H1 (cell line): ENCODE measurements around the gene THPO. TPM values are rescaled to one million over a fixed set of nuclear protein-coding genes. Genes with fewer than 3 reads are reported as not detected.

Experiments
- CTCF ChIA-PET: fragments of 300-600 bp; sonication (Branson Sonifier 250); formaldehyde crosslinking; loops from one replicate; lab custom pipeline; 2021; ENCODE audit not compliant: partially characterized antibody; lab: Charles Lee
- POLR2A ChIA-PET: fragments of 300-600 bp; sonication (Branson Sonifier 250); formaldehyde crosslinking; loops from one replicate; lab custom pipeline; 2021; ENCODE audit warnings: inconsistent platforms; ENCODE audit not compliant: partially characterized antibody; lab: Charles Lee
- DNase-seq, 2 experiments: peaks; one replicate each; pipeline versions ENCODE4 v3.0.0 to v3.0.0-alpha.2; 2010 to 2022; ENCODE audit warnings: low spot score in 2 of 2, low read depth in 1 of 2, mixed read lengths in 1 of 2
- FAIRE-seq: peaks from 2 replicates; lab custom pipeline; 2011; peaks lifted over from hg19 to GRCh38; lab: Jason Lieb, UNC
- H2AFZ ChIP-seq: 2 replicates; pipeline ENCODE4 v1.8.1; 2012; ENCODE audit warnings: low read length, inconsistent platforms
- H2AK5ac ChIP-seq: 2 replicates; pipeline ENCODE4 v1.6.1; 2013; ENCODE audit warnings: low read depth, low read length
- H2BK120ac ChIP-seq: replicated peaks from 2 replicates; pipeline ENCODE3; 2013; ENCODE audit warnings: low read depth, low read length, inconsistent platforms
- H2BK12ac ChIP-seq: 2 replicates; pipeline ENCODE4 v1.6.1; 2013; ENCODE audit warnings: low read depth, low read length
- H2BK15ac ChIP-seq: 2 replicates; pipeline ENCODE4 v1.6.1; 2013; ENCODE audit warnings: low read length
- H2BK20ac ChIP-seq: 2 replicates; pipeline ENCODE4 v1.6.1; 2013; ENCODE audit warnings: low read length
- H2BK5ac ChIP-seq: 2 replicates; pipeline ENCODE4 v1.6.1; 2013; ENCODE audit warnings: low read depth, low read length
- H3K14ac ChIP-seq: 2 replicates; pipeline ENCODE4 v1.6.1; 2013; ENCODE audit warnings: inconsistent platforms; ENCODE audit not compliant: insufficient read length
- H3K18ac ChIP-seq: 2 replicates; pipeline ENCODE4 v1.6.1; 2013; ENCODE audit warnings: low read length; ENCODE audit errors: extremely low read depth
- H3K23ac ChIP-seq: 2 replicates; pipeline ENCODE4 v1.6.1; 2013; ENCODE audit warnings: inconsistent platforms; ENCODE audit not compliant: insufficient read length
- H3K23me2 ChIP-seq: 2 replicates; pipeline ENCODE4 v1.6.1; 2013; ENCODE audit warnings: low read depth, low read length
- H3K27ac ChIP-seq: 2 replicates; pipeline ENCODE4 v1.6.1; 2011; ENCODE audit warnings: low read depth, low read length, inconsistent platforms
- H3K27me3 ChIP-seq, 4 experiments: replicated peaks in 1 of 4; 1 replicate in 1 of 4; 2 replicates in 3 of 4; pipeline versions ENCODE4 v1.6.1 to v1.8.1; 2011 to 2013; ENCODE audit warnings: low read length in 3 of 4, mild to moderate bottlenecking in 3 of 4, inconsistent platforms in 2 of 4, mixed read lengths in 2 of 4, moderate library complexity in 1 of 4; ENCODE audit not compliant: control insufficient read depth in 3 of 4, insufficient read depth in 3 of 4; ENCODE audit errors: extremely low read depth in 1 of 4
- H3K36me3 ChIP-seq, 4 experiments: 2 replicates each; pipeline versions ENCODE4 v1.6.1 to v1.8.1; 2011 to 2013; ENCODE audit warnings: mild to moderate bottlenecking in 4 of 4, low read length in 3 of 4, moderate library complexity in 2 of 4, control low read depth in 1 of 4, inconsistent platforms in 1 of 4; ENCODE audit not compliant: insufficient read depth in 4 of 4, control insufficient read depth in 2 of 4
- H3K4ac ChIP-seq: replicated peaks from 2 replicates; pipeline ENCODE3; 2013; ENCODE audit warnings: low read length, low read depth, mixed read lengths, inconsistent platforms; ENCODE audit not compliant: insufficient read length
- H3K4me1 ChIP-seq, 4 experiments: replicated peaks in 1 of 4; 1 replicate in 1 of 4; 2 replicates in 3 of 4; pipeline versions ENCODE4 v1.6.1 to v1.8.1; 2011 to 2013; ENCODE audit warnings: low read length in 3 of 4, inconsistent platforms in 2 of 4, mixed read lengths in 1 of 4; ENCODE audit not compliant: insufficient read depth in 4 of 4, control insufficient read depth in 3 of 4
- H3K4me2 ChIP-seq, 2 experiments: 2 replicates each; pipeline versions ENCODE4 v1.6.1 to v1.8.1; 2011 to 2013; ENCODE audit warnings: low read depth in 2 of 2, low read length in 2 of 2, control low read depth in 1 of 2, inconsistent platforms in 1 of 2, mild to moderate bottlenecking in 1 of 2; ENCODE audit not compliant: insufficient read depth in 1 of 2
- H3K4me3 ChIP-seq, 4 experiments: fragments of 200-600, 300-600 bp in 1 of 4; sonication (generic), shearing (Covaris generic), sonication (Bioruptor Twin) in 1 of 4; 2 replicates each; pipeline versions ENCODE4 v1.5.1 to v1.8.1; 2011 to 2016; ENCODE audit warnings: low read length in 4 of 4, low read depth in 3 of 4, control low read depth in 2 of 4, inconsistent platforms in 2 of 4, mild to moderate bottlenecking in 2 of 4, mixed read lengths in 1 of 4, moderate library complexity in 1 of 4; ENCODE audit not compliant: insufficient read depth in 2 of 4; ENCODE audit errors: extremely low read depth in 1 of 4
- H3K56ac ChIP-seq: replicated peaks from 2 replicates; pipeline ENCODE3; 2013; ENCODE audit warnings: low read depth, mild to moderate bottlenecking, mixed read lengths, low read length, inconsistent platforms; ENCODE audit not compliant: insufficient read length
- H3K79me1 ChIP-seq: 2 replicates; pipeline ENCODE4 v1.6.1; 2013; ENCODE audit warnings: low read depth, low read length, control low read depth
- H3K79me2 ChIP-seq, 2 experiments: 2 replicates each; pipeline versions ENCODE4 v1.6.1 to v1.8.1; 2012 to 2013; ENCODE audit warnings: low read length in 2 of 2, mild to moderate bottlenecking in 2 of 2, inconsistent platforms in 1 of 2; ENCODE audit not compliant: insufficient read depth in 2 of 2, control insufficient read depth in 1 of 2
- H3K9ac ChIP-seq, 4 experiments: replicated peaks in 1 of 4; 1 replicate in 1 of 4; 2 replicates in 3 of 4; pipeline versions ENCODE4 v1.6.1 to v1.8.1; 2011 to 2013; ENCODE audit warnings: low read depth in 3 of 4, low read length in 3 of 4, control low read depth in 2 of 4, mild to moderate bottlenecking in 2 of 4, moderate library complexity in 2 of 4, inconsistent platforms in 1 of 4; ENCODE audit errors: extremely low read depth in 1 of 4
- H3K9me3 ChIP-seq, 2 experiments: 2 replicates each; pipeline versions ENCODE4 v1.6.1 to v1.8.1; 2012 to 2013; ENCODE audit warnings: mild to moderate bottlenecking in 2 of 2, moderate library complexity in 2 of 2, control low read depth in 1 of 2, inconsistent platforms in 1 of 2, low read depth in 1 of 2, low read length in 1 of 2, mixed read lengths in 1 of 2; ENCODE audit not compliant: insufficient read depth in 2 of 2
- H4K20me1 ChIP-seq, 2 experiments: replicated peaks in 1 of 2; 2 replicates each; pipeline versions ENCODE3 to v1.8.1; 2011 to 2013; ENCODE audit warnings: inconsistent platforms in 2 of 2, low read length in 2 of 2, mild to moderate bottlenecking in 1 of 2; ENCODE audit not compliant: insufficient read depth in 2 of 2, control insufficient read depth in 1 of 2
- H4K5ac ChIP-seq: 2 replicates; pipeline ENCODE4 v1.6.1; 2013; ENCODE audit warnings: low read length, low read depth, mixed read lengths, inconsistent platforms; ENCODE audit not compliant: insufficient read length
- H4K8ac ChIP-seq: 2 replicates; pipeline ENCODE4 v1.8.0; 2013; ENCODE audit warnings: mild to moderate bottlenecking, moderate library complexity, low read length, inconsistent platforms; ENCODE audit not compliant: insufficient read depth; ENCODE audit errors: extremely low read depth
- H4K91ac ChIP-seq: replicated peaks from 2 replicates; pipeline ENCODE3; 2013; ENCODE audit warnings: low read length, mixed read lengths, inconsistent platforms; ENCODE audit not compliant: insufficient read length
- BACH1 ChIP-seq: IDR thresholded peaks from 2 replicates; pipeline ENCODE4 v1.6.1; 2012; ENCODE audit warnings: low read length, improper control_type of control experiment
- BCL11A ChIP-seq, 2 experiments: IDR thresholded peaks; one replicate each; pipeline ENCODE4 v1.6.1; 2011; ENCODE audit warnings: low read depth in 2 of 2, low read length in 2 of 2, mild to moderate bottlenecking in 2 of 2
- CBX8 ChIP-seq: fragments of 300-800, 300-1000 bp; sonication (generic); IDR thresholded peaks from 2 replicates; pipeline ENCODE4 v1.7.1; 2016; ENCODE audit warnings: low read depth, low read length, borderline replicate concordance
- EP300 ChIP-seq, 2 experiments: IDR thresholded peaks; 1 replicate in 1 of 2; 2 replicates in 1 of 2; pipeline ENCODE4 v1.6.1; 2011 to 2012; ENCODE audit warnings: low read depth in 2 of 2, low read length in 2 of 2, mild to moderate bottlenecking in 2 of 2, borderline replicate concordance in 1 of 2, inconsistent platforms in 1 of 2, moderate library complexity in 1 of 2
- EZH2 ChIP-seq: fragments of 200-600 bp; sonication (generic); IDR thresholded peaks from 2 replicates; pipeline ENCODE4 v1.7.1; 2012; ENCODE audit warnings: low read depth, mild to moderate bottlenecking, moderate library complexity, low read length, inconsistent platforms; ENCODE audit not compliant: severe bottlenecking
- JUND ChIP-seq: IDR thresholded peaks from 2 replicates; pipeline ENCODE4 v1.6.1; 2011; ENCODE audit warnings: mild to moderate bottlenecking, improper control_type of control experiment, low read length
- KDM1A ChIP-seq: fragments of 200-600, 300-600 bp; sonication (generic); IDR thresholded peaks from 2 replicates; pipeline ENCODE4 v1.7.1; 2016; ENCODE audit warnings: mild to moderate bottlenecking, low read length, borderline replicate concordance
- RBBP5 ChIP-seq: IDR thresholded peaks from 2 replicates; pipeline ENCODE4 v1.7.1; 2012; ENCODE audit warnings: low read depth, mild to moderate bottlenecking, inconsistent platforms, low read length, moderate library complexity, borderline replicate concordance
- SIX5 ChIP-seq: IDR thresholded peaks from 2 replicates; pipeline ENCODE4 v1.6.1; 2011; ENCODE audit warnings: mild to moderate bottlenecking, low read depth, low read length
- SP2 ChIP-seq: IDR thresholded peaks from 2 replicates; pipeline ENCODE4 v1.6.1; 2012; ENCODE audit warnings: mild to moderate bottlenecking, low read length, inconsistent platforms
- TEAD4 ChIP-seq: IDR thresholded peaks from 2 replicates; pipeline ENCODE4 v1.6.1; 2012; ENCODE audit warnings: low read depth, low read length, inconsistent platforms, mixed read lengths
- WGBS, 2 experiments: shearing (Covaris generic) in 1 of 2; methylation state at CpG; one replicate each; pipeline versions ENCODE4 v1.1.6 to v1.1.7; 2013 to 2015; ENCODE audit warnings: low lambda C conversion rate in 2 of 2, mixed read lengths in 2 of 2, inconsistent platforms in 1 of 2, low coverage in 1 of 2, missing lambda C conversion rate in 1 of 2; ENCODE audit not compliant: insufficient replicate concordance in 2 of 2, insufficient coverage in 1 of 2, insufficient read length in 1 of 2; ENCODE audit errors: extremely low coverage in 1 of 2, missing lambda C conversion rate in 1 of 2; 5-methylcytosine and 5-hydroxymethylcytosine counted together
- polyA plus RNA-seq, 7 experiments: library from polyadenylated mRNA; depleted of rRNA in 3 of 7; stranded (reverse) in 5 of 7; unstranded in 2 of 7; fragments of >200 nt in 5 of 7; fragments of 200-250 nt in 2 of 7; gene quantifications; 1 replicate in 5 of 7; 2 replicates in 1 of 7; 4 replicates in 1 of 7; pipeline versions ENCODE4 v1.2.1 to v1.2.3, GENCODE V29; 2011 to 2013; ENCODE audit warnings: missing spikeins in 2 of 7, mixed read lengths in 2 of 7
- total RNA-seq: library from RNA; stranded (reverse); fragmentation: NEBNext Ultra II Directional; extraction: Animal tissue kit (Norgen Biotek cat#: 25700); gene quantifications from 2 replicates; pipeline ENCODE4 v1.2.1, GENCODE V29; 2021
- TF ChIP-seq, protein P1 (sequence below): IDR thresholded peaks from 2 replicates; pipeline ENCODE4 v1.6.1; 2012; ENCODE audit warnings: inconsistent platforms

Gene THPO
- total and polyA plus RNA-seq, 2 of the 8 experiments (the other 6 are each of a cell fraction or from before 2014, with no cell fraction given) = 0.82 to 1.2 TPM

- CTCF ChIA-PET = interaction anchor here (0.6 to 6.8 kb wide), 15 partner anchors 8 to 451 kb away, joined by 3 to 49 read pairs (median 4); partner anchors contain the start of genes CLCN2, FAM131A and POLR2H
- H3K14ac ChIP-seq = no peak overlapping the region
- POLR2A ChIA-PET = interaction anchor here (1.0 to 3.6 kb wide), 8 partner anchors 7 to 25 kb away, joined by 3 to 23 read pairs (median 6); partner anchors contain the start of genes CLCN2, FAM131A and POLR2H
- H3K18ac ChIP-seq = no peak overlapping the region
- H3K4ac ChIP-seq = no peak overlapping the region
- H4K91ac ChIP-seq = no peak overlapping the region
- no peak overlapping the region for H3K56ac ChIP-seq
- H3K9me3 ChIP-seq = no peaks in the 10 kb centered on the region
- WGBS, 2 experiments = 85% methylated on average over 9 of the region's 9 CpGs; no CpG with 5 or more reads in 1 of the 2 experiments
- no peak overlapping the region for H2BK15ac ChIP-seq
- no peak overlapping the region for H4K5ac ChIP-seq
- H2AK5ac ChIP-seq = no peak overlapping the region
- no peak overlapping the region for H2BK12ac ChIP-seq
- H2BK20ac ChIP-seq = no peak overlapping the region
- H4K20me1 ChIP-seq = peaks cover 0 to 11% of the 10 kb centered on the region in 2 experiments
- no peak overlapping the region for H3K4me3 ChIP-seq
- H3K79me2 ChIP-seq = no peaks in the 10 kb centered on the region
- no peak overlapping the region for H3K4me2 ChIP-seq
- FAIRE-seq = no peak
- H3K23ac ChIP-seq = no peak overlapping the region
- no peak overlapping the region for H3K9ac ChIP-seq
- H3K27me3 ChIP-seq = no peaks in the 10 kb centered on the region
- no peak for DNase-seq
- 0 out of 2 replicates have a peak overlapping the region, but pooled peaks have one; percentile 9 for H3K27ac ChIP-seq
- H2BK5ac ChIP-seq = no peak overlapping the region; the same call in 1 of the 2 replicates
- H2AFZ ChIP-seq = no peak overlapping the region
- peaks cover 0 to 6% (median 3%) of the 10 kb centered on the region in 4 experiments; a peak in 2 of 7 replicates for H3K4me1 ChIP-seq
- H2BK120ac ChIP-seq = no peak overlapping the region
- H3K79me1 ChIP-seq = no peaks in the 10 kb centered on the region; the same call in 1 of the 2 replicates
- H3K36me3 ChIP-seq = peaks cover 4 to 28% (median 16%) of the 10 kb centered on the region in 4 experiments; a peak in 7 of 8 replicates
- H3K23me2 ChIP-seq = no peaks in the 10 kb centered on the region
- H4K8ac ChIP-seq = peak overlapping the region; percentile 8; the same call in 1 of the 2 replicates
- TF ChIP-seq, protein P1, sequence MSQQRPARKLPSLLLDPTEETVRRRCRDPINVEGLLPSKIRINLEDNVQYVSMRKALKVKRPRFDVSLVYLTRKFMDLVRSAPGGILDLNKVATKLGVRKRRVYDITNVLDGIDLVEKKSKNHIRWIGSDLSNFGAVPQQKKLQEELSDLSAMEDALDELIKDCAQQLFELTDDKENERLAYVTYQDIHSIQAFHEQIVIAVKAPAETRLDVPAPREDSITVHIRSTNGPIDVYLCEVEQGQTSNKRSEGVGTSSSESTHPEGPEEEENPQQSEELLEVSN = no peak
- TF ChIP-seq TEAD4 (no peak; the same call in 1 of the 2 replicates), BACH1 (no peak), EZH2 (no peak), SIX5 (no peak), BCL11A (IDR thresholded peaks at IDR 0.05; ENCODE audit: low read depth in 2 of 2, low read length in 2 of 2) (no peak), KDM1A (no peak), RBBP5 (no peak), SP2 (no peak), CBX8 (no peak), JUND (no peak), EP300 (IDR thresholded peaks at IDR 0.05; ENCODE audit: borderline replicate concordance in 1 of 2, low read depth in 2 of 2, low read length in 2 of 2) (no peak)
Observed at GRCh38 chr3:184351511-184352148, 26.4 kb downstream of the THPO start.
